GM18861 (cell line): ENCODE measurements around the gene GHITM.

ENCODE experiments used
- ATAC-seq: cut with Tn5 transposase; IDR thresholded peaks from one replicate; pipeline ENCODE4 v1.9.1; 2021; ENCODE audit not compliant: unreplicated experiment

GHITM gene

DNA sequence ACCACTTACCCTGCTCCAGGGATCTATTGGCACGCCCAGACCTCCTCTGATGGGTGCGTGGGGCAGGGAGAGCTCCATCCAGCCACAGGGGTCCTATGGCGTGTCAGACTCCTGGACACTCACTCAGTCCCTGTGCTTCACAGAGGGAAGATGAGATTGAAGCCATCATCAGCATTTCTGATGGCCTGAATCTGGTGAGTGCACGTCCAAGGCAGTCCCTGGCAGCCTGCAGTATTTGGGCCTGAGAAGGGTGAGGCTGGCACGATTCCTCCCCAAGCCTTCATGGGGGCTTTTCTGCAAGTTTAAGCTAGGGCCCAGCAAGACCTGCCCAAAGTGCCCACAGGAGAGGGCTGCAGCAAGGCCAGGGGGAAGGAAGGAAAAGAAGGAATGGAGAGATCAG is 58.3 kb downstream of the GHITM start:
- no peak for ATAC-seq

GRCh38 chr10:84198206-84198915 is 59.1 kb downstream of the GHITM start:
- ATAC-seq = no peak

- no peak for ATAC-seq
These were observed 61.4 kb downstream of the GHITM start for GRCh38 chr10:84200537-84201243.

GRCh38 chr10:84201244-84201606 is 61.9 kb downstream of the GHITM start:
- no peak for ATAC-seq

DNA sequence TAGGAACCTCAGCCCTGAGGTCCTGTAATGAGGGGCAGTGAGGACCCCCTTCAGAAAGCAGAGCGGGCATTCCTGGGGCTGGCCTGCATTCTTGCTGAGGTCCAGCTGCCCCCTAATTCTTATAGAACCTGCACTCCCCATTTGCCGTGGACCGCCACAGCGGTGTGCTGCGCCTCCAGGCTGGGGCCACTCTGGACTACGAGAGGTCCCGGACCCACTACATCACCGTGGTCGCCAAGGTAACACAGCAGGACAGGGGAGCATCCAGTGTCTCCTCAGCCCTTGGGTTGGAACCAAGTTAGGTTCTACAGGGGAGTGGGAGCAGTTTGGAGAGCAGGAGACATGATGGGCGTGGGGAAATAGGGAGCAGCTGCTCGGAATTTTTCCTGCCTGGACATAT is 62.4 kb downstream of the GHITM start:
- ATAC-seq = no peak

- no peak for ATAC-seq
These were observed 63.0 kb downstream of the GHITM start for GRCh38 chr10:84202349-84202748.
